Natural killer cell (primary cell): Measurements from ENCODE around the gene SLC8A1. TPM values are rescaled to one million over a fixed set of nuclear protein-coding genes. Genes with fewer than 3 reads are reported as not detected.

Experiments
- ATAC-seq, 3 donors: fragments of 150-1000 bp in 2 of 3; fragments of 200-7000 bp in 1 of 3; cut with Tn5 transposase; 1 replicate in 1 of 3; 2 replicates in 2 of 3; pipeline ENCODE4 v1.10.0; 2021; ENCODE audit warnings: mild to moderate bottlenecking in 2 of 3, moderate library complexity in 2 of 3
- DNase-seq, 2 donors: peaks; one replicate each; pipeline versions ENCODE4 v3.0.0 to v3.0.0-alpha.2; 2013 to 2021; ENCODE audit warnings: mixed read lengths in 1 of 2
- H3K27ac ChIP-seq: one replicate; pipeline ENCODE4 v1.5.1; 2013; ENCODE audit warnings: mild to moderate bottlenecking, low read length
- H3K27me3 ChIP-seq: one replicate; pipeline ENCODE4 v1.6.1; 2013; ENCODE audit warnings: low read length; ENCODE audit not compliant: control insufficient read depth, insufficient read depth
- H3K36me3 ChIP-seq: one replicate; pipeline ENCODE4 v1.6.1; 2013; ENCODE audit warnings: low read length; ENCODE audit not compliant: control insufficient read depth, insufficient read depth
- H3K4me1 ChIP-seq: one replicate; pipeline ENCODE4 v1.6.1; 2013; ENCODE audit warnings: low read length; ENCODE audit not compliant: control insufficient read depth, insufficient read depth
- H3K4me3 ChIP-seq: one replicate; pipeline ENCODE4 v1.5.1; 2013; ENCODE audit warnings: low read length
- H3K9me3 ChIP-seq: one replicate; pipeline ENCODE4 v1.6.1; 2013; ENCODE audit warnings: low read length; ENCODE audit not compliant: control insufficient read depth, insufficient read depth
- H3K27ac Mint-ChIP-seq, 2 donors: one replicate each; pipeline ENCODE4 v1.8.0; 2022; ENCODE audit warnings: mild to moderate bottlenecking in 2 of 2, mixed read lengths in 2 of 2, moderate library complexity in 1 of 2
- H3K27me3 Mint-ChIP-seq, 2 donors: one replicate each; pipeline ENCODE4 v1.8.0; 2022; ENCODE audit warnings: low read depth in 2 of 2, mixed read lengths in 2 of 2
- H3K36me3 Mint-ChIP-seq: one replicate; pipeline ENCODE4 v1.8.0; 2022; ENCODE audit warnings: mixed read lengths
- H3K4me1 Mint-ChIP-seq, 2 donors: one replicate each; pipeline ENCODE4 v1.8.0; 2022; ENCODE audit warnings: mixed read lengths in 2 of 2
- H3K4me3 Mint-ChIP-seq: one replicate; pipeline ENCODE4 v1.8.0; 2022; ENCODE audit warnings: mild to moderate bottlenecking, moderate library complexity, mixed read lengths
- H3K9me3 Mint-ChIP-seq, 2 donors: one replicate each; pipeline ENCODE4 v1.8.0; 2022; ENCODE audit warnings: mixed read lengths in 2 of 2
- WGBS: methylation state at CpG from one replicate; pipeline ENCODE4 v1.1.7; 2013; ENCODE audit warnings: missing lambda C conversion rate; ENCODE audit not compliant: insufficient coverage; 5-methylcytosine and 5-hydroxymethylcytosine counted together
- intact Hi-C: fragments of 100-400 bp; cut with micrococcal nuclease; formaldehyde crosslinking; loops from one replicate; pipeline ENCODE4 v1.14.2; 2022
- total RNA-seq, 4 donors: library from RNA; stranded (reverse); fragments of 120-200 nt in 1 of 4; gene quantifications; one replicate each; pipeline versions ENCODE4 v1.2.3 to v1.2.4, GENCODE V29; 2013 to 2022
- TF ChIP-seq, protein P1 (sequence below): fragments of 200-600 bp; IDR thresholded peaks from one replicate; pipeline ENCODE4 v1.8.0; 2022; ENCODE audit warnings: antibody characterized with exemption

The SLC8A1 gene
- total RNA-seq, 3 donors from 2014 or later (not counting 1 experiment from before 2014, with no cell fraction given): 1.4 to 4.7 (median 3.6) TPM

DNA sequence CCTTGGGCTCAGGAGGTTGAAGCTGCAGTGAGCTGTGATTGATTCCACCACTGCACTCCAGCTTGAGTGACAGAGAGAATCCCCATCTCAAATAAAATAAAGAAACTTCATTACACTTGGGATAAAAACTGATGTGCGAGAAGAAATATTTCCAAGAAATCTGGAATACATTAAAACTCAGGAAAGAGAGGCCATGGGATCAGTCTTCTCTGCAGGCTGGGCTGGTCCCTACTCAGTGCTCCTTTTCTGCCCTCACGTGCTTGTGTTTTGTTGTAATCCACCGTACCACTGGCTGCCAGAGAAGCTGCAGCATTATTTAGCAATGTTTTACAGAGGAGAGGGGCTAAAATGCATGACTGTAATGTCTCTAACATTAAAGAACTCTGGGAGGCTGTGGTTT lies 282.0 kb downstream of the SLC8A1 start:
- no peak overlapping the region for H3K4me3 Mint-ChIP-seq
- intact Hi-C loops: no loop called here
- TF ChIP-seq, protein P1, sequence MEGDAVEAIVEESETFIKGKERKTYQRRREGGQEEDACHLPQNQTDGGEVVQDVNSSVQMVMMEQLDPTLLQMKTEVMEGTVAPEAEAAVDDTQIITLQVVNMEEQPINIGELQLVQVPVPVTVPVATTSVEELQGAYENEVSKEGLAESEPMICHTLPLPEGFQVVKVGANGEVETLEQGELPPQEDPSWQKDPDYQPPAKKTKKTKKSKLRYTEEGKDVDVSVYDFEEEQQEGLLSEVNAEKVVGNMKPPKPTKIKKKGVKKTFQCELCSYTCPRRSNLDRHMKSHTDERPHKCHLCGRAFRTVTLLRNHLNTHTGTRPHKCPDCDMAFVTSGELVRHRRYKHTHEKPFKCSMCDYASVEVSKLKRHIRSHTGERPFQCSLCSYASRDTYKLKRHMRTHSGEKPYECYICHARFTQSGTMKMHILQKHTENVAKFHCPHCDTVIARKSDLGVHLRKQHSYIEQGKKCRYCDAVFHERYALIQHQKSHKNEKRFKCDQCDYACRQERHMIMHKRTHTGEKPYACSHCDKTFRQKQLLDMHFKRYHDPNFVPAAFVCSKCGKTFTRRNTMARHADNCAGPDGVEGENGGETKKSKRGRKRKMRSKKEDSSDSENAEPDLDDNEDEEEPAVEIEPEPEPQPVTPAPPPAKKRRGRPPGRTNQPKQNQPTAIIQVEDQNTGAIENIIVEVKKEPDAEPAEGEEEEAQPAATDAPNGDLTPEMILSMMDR: no peak

DNA sequence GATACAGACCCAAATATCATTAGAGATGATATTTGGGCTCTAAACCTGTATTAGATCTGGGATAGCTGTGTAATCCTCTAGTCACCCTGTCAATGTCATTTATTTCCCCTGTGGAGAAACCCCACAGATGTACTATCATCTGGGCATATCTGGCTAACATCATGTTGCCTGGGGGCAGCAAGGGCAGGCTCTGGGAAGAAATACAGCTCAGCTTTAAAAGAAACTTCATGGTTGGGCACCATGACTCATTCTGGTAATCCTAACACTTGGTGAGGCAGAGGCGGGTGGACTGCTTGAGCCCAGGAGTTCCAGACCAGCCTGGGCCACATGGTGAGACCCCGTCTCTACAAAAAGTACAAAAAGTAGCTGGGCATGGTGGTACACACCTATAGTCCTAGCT lies 282.5 kb downstream of the SLC8A1 start:
- TF ChIP-seq, protein P1: no peak
- WGBS: 97% methylated on average over 2 of the region's 2 CpGs
- H3K27me3 ChIP-seq: no peaks in the 10 kb centered on the region
- Mint-ChIP-seq H3K27ac (no peak overlapping the region), H3K4me1 (no peaks in the 10 kb centered on the region), H3K9me3 (peaks cover 0 to 8% of the 10 kb centered on the region in 2 donors), H3K4me3 (no peak overlapping the region), H3K36me3 (no peaks in the 10 kb centered on the region), H3K27me3 (no peaks in the 10 kb centered on the region)
- H3K9me3 ChIP-seq: no peaks in the 10 kb centered on the region
- ATAC-seq: no peak
- intact Hi-C loops: no loop called here
- DNase-seq: no peak
- H3K36me3 ChIP-seq: no peaks in the 10 kb centered on the region
- no peaks in the 10 kb centered on the region for H3K4me1 ChIP-seq
- H3K27ac ChIP-seq: no peak overlapping the region
- H3K4me3 ChIP-seq: no peak overlapping the region

More for the DNA sequence above, 282.0 kb downstream of the SLC8A1 start:
- Mint-ChIP-seq H3K27me3 (no peaks in the 10 kb centered on the region), H3K36me3 (no peaks in the 10 kb centered on the region), H3K27ac (no peak overlapping the region), H3K9me3 (peaks cover 0 to 7% of the 10 kb centered on the region in 2 donors), H3K4me1 (no peaks in the 10 kb centered on the region)
- 98% methylated on average over 3 of the region's 3 CpGs for WGBS
- H3K4me3 ChIP-seq: no peak overlapping the region
- H3K27me3 ChIP-seq: no peaks in the 10 kb centered on the region
- no peaks in the 10 kb centered on the region for H3K36me3 ChIP-seq
- no peak for DNase-seq
- no peaks in the 10 kb centered on the region for H3K4me1 ChIP-seq
- H3K27ac ChIP-seq: no peak overlapping the region
- no peak for ATAC-seq
- no peaks in the 10 kb centered on the region for H3K9me3 ChIP-seq

DNA sequence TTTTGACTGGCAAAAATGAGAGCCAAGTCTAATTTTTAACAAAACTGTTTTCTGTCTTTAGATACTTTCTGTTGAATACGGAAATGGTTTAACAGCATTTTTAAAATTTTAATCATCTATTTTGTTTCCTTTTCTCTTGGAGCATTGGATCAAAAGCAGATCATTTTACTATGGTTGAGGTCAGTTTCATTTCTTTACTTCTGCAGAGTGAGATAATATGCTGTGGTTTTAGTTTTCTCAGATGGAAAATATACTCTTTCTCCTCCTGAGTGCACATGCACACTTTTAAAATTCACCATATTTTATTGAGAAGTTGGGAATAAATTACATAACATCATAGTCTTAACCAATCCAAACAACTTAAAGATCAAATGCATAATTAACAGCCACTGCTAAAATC lies 283.3 kb downstream of the SLC8A1 start:
- H3K27me3 Mint-ChIP-seq: no peaks in the 10 kb centered on the region
- H3K27ac ChIP-seq: no peak overlapping the region
- no peaks in the 10 kb centered on the region for H3K36me3 Mint-ChIP-seq
- no peak overlapping the region for H3K4me3 Mint-ChIP-seq
- no peaks in the 10 kb centered on the region for H3K36me3 ChIP-seq
- no peak overlapping the region for H3K27ac Mint-ChIP-seq
- H3K9me3 Mint-ChIP-seq: peaks cover 0 to 8% of the 10 kb centered on the region in 2 donors
- H3K27me3 ChIP-seq: no peaks in the 10 kb centered on the region
- 80% methylated on average over 1 of the region's 1 CpG for WGBS
- no peak overlapping the region for H3K4me3 ChIP-seq
- H3K9me3 ChIP-seq: no peaks in the 10 kb centered on the region
- H3K4me1 Mint-ChIP-seq: no peaks in the 10 kb centered on the region
- intact Hi-C loops: no loop called here
- H3K4me1 ChIP-seq: no peaks in the 10 kb centered on the region
- ATAC-seq (no peak), DNase-seq (no peak)
- TF ChIP-seq, protein P1: no peak

DNA sequence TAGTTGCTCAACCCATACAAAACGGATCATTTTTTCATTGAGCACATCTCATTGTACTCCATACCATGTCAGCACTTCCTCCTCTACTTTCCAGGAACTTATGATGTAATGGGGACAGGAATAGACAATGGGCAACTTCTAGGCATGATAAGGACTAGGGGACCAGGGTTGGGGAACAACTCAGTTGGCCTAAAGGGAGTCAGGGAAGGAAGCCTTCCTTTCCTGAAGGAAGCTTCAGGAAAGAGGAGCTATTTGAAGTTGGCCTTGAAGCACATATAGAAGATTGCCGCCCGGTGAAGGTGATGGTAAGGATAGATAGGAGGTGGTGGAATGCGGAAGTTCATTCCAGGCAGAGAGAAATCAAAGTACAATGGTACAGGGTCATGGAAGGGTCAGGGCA lies 283.9 kb downstream of the SLC8A1 start:
- no peaks in the 10 kb centered on the region for H3K27me3 Mint-ChIP-seq
- no peaks in the 10 kb centered on the region for H3K36me3 ChIP-seq
- no peak overlapping the region for H3K4me3 ChIP-seq
- H3K36me3 Mint-ChIP-seq: no peaks in the 10 kb centered on the region
- ATAC-seq (no peak), DNase-seq (no peak)
- H3K27me3 ChIP-seq: no peaks in the 10 kb centered on the region
- H3K27ac ChIP-seq: no peak overlapping the region
- H3K9me3 ChIP-seq: no peaks in the 10 kb centered on the region
- no peak overlapping the region for H3K4me3 Mint-ChIP-seq
- no peaks in the 10 kb centered on the region for H3K4me1 ChIP-seq
- WGBS: 79% methylated on average over 4 of the region's 4 CpGs
- H3K27ac Mint-ChIP-seq: no peak overlapping the region
- H3K9me3 Mint-ChIP-seq: peaks cover 0 to 10% of the 10 kb centered on the region in 2 donors
- TF ChIP-seq, protein P1: no peak
- H3K4me1 Mint-ChIP-seq: no peaks in the 10 kb centered on the region
- intact Hi-C loops: no loop called here
